SK-MEL-5 (cell line): ENCODE data around the gene CTNNB1. TPM values are rescaled to one million over a fixed set of nuclear protein-coding genes. Genes with fewer than 3 reads are reported as not detected.

Experiments used
- DNase-seq: peaks from one replicate; pipeline ENCODE4 v3.0.0-alpha.2; 2016; ENCODE audit warnings: low read depth, low spot score
- in situ Hi-C: cut with HindIII; loops from 2 replicates; pipeline ENCODE4 v1.10.0; 2016; ENCODE audit warnings: low sequenced_read_pairs, high pct_unique_total_duplicates, low pct_unique_long_range_greater_than_20kb
- total RNA-seq: library from RNA; depleted of rRNA; stranded (reverse); fragments of >200 nt; shearing (Covaris generic); gene quantifications from 2 replicates; pipeline ENCODE4 v1.2.3, GENCODE V29; 2014

The CTNNB1 gene
- total RNA-seq, 1 experiment from 2014 or later = 2,887 TPM

DNA sequence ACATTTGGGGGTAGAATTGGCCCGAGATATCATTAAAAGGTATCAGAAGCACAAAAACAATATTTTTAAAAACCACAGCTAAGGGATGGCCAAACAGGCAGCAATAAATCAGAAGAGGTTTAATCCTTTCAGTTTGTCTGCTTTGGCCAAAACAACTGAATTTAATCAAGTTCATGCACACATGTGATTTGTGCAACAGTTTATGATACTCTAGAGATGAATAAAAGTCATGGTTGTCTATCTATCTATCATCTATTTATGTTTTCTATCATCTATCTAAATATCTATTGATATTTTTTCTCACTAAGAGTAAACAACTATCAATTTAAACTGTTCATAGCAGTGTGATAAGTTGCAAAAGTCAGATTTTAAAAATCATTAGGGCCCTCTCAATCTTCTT is 13.0 kb upstream of the CTNNB1 start:
- in situ Hi-C loops = no loop called here
- DNase-seq = no peak

DNA sequence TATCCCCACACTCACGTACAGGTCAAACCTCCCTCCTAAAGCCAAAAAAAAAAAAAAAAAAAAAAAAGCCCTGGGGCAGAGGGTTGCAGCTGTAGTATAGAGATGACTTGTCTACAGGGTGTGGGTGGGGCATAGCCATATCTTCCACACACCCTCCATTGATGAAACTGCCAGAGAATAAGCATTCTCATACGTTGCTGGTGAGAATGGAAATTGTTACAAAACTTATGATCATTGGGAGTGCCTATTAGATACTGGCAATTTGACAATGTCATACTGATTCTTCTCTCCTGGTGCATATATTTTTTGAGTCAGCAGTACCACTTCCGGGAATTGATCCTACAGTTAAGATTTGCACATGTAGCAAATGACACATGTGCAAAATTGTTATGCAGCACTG is 11.0 kb upstream of the CTNNB1 start:
- peak; percentile 48 for DNase-seq
- in situ Hi-C loops = no loop called here

DNA sequence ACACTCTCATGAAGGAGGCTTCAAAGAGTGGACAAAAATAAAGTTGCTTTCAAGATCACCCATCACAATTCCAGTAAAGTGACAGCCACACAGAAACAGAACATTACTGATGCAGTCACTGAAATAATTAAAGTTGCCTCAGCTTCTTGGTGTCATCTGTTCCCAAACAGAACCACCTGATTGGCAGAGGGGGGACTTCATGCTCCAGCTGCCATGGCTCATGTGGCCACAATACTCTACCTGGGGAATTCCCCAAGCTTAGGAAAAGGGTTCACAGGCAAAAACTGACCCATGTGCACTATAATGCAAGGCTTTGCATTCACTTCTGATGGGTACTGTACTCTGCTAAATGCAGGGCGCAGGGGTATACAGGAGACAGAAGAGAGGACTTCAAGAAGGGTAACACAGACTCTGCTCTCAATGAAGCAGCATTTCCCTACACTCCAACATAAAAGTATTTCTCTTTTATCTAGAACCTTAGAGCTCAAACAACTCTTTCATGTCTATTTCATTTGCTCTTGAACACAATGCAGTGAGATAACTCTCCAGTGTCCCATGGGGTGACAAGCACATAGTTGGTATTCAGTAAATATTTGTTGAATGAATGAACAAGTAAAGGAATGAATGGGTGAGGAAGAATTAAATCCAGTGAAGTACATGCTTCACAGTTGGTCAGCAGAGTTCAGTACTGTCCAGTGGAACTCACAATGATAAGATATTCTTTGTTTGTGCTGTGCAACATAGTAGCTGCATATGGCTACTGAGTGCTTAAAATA is 8.6 kb upstream of the CTNNB1 start:
- peak; percentile 20 for DNase-seq
- in situ Hi-C loops = no loop called here

DNA sequence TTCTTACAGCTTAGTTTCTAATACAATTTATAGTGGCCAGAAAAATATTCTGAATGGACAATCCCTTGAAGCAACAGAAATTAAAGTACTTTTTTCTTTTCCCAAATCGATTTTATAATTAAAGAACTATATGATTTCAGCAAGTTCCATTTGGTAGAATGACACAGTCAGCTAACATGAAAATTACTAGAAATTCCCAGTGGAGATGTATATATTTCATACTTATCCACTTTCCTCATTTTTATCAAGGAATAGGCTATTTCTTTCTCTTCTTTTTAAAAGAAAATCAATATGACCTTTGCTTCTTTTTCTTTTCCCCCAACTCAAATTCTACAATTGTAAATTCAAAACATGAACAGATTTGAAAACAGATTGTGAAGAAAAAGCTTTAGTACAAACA is 6.4 kb upstream of the CTNNB1 start:
- no peak for DNase-seq
- in situ Hi-C loops = no loop called here

DNA sequence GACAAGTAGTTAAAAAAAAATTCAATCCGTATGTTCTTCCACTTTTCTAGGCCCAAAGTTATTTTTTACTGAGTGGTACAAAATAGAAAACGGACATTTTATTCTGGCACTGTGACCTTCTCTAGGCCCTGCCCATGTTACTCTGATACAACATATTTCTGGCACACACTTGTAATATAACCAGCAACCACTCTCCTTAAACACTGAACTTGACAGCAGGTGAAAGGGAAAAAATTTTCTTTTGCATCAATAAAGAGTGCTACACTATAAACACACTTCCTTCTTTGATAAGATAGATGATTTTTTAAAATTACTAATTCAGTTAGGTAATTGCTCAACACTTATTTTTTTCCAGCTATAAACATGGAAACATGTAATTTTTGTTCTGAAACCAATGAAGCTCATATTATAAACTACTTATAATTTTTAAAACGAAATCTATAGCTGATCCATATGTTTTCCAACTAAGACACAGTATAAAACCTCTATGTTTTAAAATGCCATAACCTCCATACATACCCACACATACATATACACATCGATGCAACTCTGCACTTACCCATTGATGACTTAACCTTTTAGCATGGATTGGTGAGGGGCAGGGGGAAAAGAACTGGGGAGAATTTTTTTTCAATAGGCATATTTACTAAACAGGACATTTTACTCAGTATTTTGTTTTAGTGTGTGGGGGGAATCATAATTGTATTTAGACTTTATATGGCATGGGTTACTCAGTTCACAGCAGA is 5.3 kb upstream of the CTNNB1 start:
- no peak for DNase-seq
- in situ Hi-C loops = no loop called here

DNA sequence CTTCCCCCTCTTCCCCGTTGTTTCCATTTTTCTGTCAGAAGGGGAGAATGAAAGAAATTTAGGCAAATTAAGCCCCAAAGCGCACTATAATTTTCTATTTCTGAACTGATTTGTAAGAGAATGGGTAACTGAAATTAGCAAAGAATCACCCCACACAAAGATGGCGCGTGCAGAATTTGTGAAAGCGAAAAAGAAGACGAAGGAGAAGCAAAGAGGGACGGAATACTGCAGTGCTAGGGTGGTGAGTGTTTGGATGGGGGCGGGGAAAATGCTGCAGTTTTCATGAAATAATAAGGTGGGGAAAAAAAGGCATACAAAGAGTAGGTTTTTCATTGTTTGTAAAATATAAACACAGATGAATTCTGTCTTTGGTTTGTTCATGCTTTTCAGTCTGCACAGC is 4.6 kb upstream of the CTNNB1 start:
- in situ Hi-C loops = no loop called here
- no peak for DNase-seq

DNA sequence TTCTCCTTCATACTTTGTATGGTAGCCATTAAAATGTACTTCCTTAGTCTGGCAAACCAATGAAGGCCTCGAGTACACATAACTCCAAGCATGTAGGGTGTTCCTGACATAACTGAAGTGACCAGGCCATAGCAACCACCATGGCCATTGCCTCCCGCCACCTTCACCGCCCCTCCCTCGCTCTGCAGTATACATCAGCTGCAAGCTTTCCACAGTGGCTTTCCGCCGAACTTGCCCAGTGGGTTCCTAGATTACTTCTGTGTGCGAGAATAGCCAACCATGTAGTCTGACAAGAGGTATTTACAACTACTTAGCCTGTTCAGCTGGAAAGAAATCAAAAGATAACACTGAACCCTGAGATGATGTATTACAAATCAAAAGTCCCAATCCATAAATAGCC is 3.4 kb upstream of the CTNNB1 start:
- in situ Hi-C loops = no loop called here

DNA sequence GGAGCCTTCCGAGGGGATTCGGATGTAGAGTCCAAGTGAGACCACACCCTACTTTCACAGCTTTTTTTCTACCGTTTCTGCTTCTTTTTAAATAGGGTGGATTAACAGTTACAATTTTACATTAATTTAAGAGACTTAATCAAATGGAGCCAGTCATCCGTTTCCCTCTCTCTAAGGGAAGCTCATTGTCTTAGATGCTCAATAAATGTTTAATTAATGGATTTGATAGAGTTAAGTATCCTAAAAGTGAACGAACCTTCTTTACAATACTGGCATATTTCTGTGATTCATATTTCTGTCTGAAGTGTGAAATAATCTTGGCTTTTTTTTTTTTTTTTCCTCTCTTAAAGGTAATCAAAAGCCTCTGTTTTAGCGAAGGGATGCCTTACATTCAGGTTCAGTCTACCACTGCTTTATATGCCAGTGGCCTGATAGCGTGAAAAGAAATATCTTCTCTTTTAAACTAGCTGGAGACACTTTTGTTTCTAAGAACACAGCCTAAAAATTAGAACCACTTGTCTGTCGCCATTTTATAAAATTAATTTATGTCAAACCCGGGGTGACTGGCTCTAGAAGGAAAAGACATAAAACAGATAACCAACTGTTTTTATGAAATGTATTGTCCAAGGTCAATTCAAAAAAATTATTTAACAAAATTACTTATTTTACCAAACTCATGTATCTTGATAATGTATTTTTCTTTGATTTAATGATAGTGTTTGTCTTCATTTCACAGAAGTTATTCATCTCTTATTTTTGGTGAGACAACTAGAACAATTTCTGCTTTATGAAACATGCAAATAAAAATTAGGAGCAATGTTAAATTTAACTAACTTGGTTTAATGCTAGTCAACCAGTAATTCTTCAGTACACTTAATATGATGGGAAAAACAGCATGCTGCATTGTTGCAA is 2.5 kb upstream of the CTNNB1 start:
- in situ Hi-C loops = no loop called here
- no peak for DNase-seq

More for the DNA sequence above, 3.4 kb upstream of the CTNNB1 start:
- no peak for DNase-seq

DNA sequence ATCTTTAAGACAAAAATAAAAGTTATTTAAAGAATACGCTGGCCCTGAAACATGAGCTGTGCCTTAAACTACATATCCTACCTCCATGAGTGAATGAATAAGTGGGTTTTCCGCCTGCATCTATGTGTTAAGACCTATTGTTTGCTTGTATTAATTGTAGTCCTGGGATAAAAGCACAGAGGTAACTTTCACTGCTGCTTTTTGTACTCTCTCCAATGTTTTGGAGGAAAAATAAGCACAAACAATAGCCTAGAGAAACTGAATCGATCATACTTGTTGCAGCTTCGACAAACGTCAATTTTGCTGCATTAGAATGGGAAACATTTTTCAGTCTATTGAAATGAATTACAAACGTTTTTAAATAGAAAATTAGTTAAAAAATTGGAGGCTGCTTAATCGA is 1.3 kb upstream of the CTNNB1 start:
- in situ Hi-C loops = no loop called here
- no peak for DNase-seq

DNA sequence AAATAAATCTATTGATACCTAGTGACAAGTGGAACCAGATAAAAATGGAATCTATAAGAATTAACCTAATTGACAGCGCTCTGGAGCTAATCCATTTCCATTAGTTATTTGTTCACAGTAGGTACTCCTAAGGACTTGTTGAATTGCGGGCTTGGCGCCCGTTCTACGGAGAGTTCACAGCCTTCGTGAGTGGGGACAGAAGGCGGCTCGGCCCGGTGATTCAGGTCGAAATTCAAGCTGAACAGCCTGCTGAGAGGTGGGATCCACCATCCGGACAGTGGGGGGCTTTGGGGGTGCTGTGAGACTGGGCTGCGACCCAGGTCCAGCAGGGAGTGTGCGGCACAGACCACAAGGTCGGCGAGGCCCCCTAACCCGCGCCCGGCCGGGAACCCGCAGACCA is 779 bp upstream of the CTNNB1 start:
- no peak for DNase-seq
- in situ Hi-C loops = no loop called here

DNA sequence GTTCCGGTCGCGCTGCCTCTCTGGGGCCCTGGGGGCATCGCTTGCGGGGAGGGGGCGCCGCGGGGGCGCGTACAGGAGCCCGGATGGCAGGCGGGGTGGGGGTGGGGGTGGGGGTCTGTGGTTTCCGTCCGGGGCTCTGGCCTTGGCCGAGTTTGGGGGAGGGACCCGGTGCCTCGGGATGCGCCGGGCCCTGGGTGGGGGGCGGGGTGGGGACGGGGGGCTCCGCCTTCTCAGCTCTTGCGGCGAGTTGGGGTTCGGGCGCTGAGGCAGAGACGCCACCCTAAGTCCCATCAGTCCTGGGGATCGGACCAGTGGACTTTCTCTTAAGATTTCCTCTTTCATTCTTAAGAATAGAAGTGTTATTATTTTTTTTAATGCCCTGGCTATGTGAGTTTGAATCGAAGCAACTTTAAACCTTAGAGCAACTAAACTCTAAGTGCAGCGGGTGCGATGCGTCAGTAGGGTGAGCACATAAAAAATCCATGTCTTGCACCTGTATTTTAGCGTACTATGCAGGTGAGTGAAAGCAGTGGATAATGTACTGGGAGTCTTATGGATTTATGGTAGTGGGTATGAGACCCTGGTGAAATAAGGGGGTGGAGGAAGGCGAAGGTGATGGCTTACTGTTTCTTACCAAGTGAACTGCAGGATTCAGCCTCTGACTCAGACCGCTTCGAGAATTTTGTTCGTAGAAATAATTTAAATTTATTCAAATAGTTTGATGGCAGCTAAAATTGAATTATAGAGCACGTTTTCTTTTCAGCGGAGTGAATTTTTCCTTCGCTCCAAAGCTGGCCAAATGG is 762 bp downstream of the CTNNB1 start:
- in situ Hi-C loops = no loop called here
- peak; percentile 80 for DNase-seq

DNA sequence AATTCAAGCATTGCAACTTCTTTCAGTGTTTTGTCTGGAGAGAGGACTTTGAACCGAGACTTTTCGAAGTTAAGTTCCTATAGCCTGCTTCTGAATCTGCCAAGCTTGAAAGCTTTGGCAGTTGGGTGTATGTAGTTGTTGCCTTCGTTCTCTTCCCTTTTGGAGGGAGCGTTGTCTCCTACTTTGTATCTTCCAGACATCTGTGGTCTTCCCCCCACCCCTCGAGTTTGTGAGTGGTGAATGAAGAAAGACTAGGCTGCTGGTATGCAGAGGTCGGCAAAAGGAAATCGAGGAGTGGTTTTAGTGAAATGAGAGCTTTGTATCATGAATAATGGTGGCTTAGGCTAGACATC is 1.3 kb downstream of the CTNNB1 start:
- in situ Hi-C loops = no loop called here
- DNase-seq = peak; percentile 87

DNA sequence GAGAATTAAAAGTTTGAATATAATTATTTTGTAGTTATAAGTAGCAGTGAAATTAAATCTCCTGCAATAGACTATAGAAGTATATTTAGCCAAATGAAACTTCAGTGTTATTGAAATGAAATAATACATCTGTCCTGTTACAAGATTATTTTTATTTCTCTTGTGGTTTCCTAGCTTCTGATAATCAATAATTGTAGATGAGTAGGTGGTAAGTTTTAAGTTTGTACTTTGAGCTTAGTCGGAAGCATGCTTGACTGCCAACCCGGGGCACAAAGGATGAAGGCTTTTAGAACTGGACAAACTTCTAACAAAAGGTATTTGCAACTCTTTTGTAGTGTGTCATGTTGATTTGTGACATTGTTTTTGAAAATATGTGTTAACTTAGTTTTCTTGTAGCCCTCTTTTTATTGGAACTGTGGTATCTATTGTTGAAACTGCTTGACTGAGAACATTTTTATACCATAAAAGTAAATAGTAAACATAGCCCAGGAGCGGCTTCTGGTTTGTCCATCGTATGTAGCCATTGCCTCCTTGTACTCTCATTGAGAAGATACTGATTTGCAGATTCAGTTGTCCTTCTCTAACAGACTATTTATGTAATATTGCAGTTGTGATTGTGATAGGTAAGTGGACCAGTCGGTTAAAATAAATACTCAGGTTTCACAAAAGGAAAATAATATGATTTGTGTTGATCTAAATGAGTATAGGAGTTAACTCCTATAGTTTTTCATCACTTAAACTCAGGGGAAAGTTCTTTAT is 2.9 kb downstream of the CTNNB1 start:
- DNase-seq = no peak
- in situ Hi-C loops = no loop called here

DNA sequence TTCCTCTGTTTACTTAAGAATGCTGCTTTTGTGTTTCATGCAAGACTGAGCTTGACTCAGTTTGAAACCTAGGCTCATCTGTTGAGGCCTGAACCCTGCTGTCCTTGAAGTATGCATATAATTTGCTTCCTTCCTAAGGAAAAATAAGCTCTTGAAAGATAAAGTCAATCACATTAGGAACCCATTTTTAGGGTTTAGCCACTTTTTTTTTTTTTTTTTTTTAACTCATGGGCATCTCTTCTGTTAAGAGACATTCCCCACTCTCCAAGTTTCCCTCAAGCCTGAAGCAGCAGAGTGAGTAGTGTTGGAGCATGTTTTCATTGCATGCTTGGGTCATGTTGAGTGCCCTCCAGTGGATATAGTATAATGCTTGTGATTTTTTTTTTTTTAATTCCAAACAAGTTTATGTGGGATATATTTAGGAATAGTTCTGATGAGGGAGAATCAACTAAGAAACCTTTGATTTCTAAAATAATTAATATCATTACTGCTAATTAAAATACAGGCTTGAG is 3.6 kb downstream of the CTNNB1 start:
- peak; percentile 88 for DNase-seq
- in situ Hi-C loops = no loop called here

DNA sequence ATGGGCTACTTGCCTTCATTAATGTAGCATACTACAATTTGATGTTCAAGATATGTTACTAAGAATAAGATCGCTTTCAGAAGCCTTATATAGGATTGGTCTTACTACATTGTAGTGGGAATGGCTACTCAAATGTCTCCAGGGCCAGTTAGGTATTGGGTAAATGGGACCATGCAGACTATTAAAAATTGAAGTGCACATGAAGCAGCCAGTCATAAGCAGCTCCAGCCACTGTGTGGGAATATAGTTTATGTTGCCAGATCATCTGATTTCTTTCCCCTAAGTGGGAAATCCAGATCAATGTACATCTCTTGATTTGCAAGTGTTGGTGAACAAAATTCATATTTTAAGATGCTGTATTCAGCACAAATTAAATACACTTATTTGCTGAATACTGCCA is 5.1 kb downstream of the CTNNB1 start:
- in situ Hi-C loops = no loop called here
- DNase-seq = peak; percentile 76

DNA sequence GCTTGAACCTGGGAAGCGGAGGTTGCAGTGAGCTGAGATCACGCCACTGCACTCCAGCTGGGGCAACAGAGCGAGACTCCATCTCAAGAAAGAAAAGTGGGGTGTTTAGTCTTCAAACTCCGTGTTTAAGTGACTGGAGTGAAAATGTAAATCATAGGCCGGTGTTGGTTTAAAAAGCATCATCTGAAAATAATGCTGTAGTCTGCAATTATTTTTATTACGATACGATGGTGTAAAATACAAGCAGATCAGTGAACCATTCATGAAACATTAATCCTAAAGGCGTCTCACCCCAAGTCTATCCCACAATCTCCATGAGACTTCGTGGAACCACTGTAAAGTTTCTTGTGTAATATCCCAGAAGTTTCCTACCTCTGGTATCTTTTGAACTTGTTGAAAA is 6.3 kb downstream of the CTNNB1 start:
- DNase-seq = no peak
- in situ Hi-C loops = no loop called here

DNA sequence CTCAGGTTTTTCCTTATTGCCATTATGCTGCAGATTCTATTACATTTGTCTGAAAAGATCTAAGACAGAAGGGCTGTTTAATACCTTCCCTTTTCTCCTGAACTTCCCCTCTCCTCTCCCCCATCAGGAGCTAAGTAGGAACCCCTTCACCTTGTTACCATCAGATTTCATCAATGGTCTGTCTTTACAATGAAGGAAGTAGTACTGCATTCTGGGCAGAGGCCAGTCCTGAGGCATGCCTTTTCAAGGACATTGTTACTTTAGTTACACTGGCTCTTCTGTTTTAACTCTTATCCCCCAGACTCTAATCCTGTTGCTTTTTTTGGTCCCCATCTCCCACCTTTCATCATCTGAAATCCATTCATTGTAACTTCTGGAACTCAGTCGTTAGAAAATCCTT is 8.1 kb downstream of the CTNNB1 start:
- in situ Hi-C loops = no loop called here
- DNase-seq = peak; percentile 49
